Activated T-cell treated with anti-CD3 and anti-CD28 coated beads for 4 hours (primary cell): ENCODE results near the gene ABAT.
"Not testable (repeated sequence)": the region's sequence is repeated elsewhere in the genome, so short reads cannot be mapped to it uniquely, and the experiment has no call there.

Source experiments
- DNase-seq: peaks from one replicate; pipeline ENCODE4 v3.0.0-alpha.2; 2020

Gene ABAT

DNA sequence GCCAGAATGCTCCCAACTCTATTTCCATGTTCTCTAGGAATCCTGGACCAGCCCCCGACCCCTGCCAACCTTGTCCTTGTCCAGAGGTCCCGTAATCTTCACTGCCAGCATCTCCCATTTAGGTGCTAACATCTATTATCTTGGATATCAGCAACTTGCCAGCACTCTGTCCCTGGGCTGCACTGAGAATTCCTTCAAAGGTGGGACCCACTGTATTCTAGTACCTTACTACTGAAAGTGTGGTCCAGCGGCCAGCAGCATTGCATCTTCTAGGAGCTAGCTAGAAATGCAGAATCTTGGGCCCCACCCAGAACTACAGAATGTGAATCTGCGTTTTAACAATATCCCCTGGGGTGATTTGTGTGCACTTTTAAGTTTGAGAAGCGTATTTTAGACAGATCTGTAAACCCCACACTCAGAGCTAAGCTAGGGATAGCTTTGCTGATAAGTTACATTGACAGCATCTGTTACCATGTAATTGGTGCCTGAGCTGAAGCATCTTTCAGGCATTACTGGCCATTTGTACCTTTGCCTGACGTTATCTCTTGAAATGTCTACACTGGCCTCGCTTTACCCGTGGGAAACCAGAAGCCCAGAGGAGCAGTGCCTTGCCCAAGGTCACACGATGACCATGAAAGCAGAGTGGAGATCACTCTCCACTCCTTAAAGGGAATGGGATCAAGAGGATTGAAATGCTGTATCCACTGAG, 8.3 kb downstream of the ABAT start:
- DNase-seq: no peak

DNA sequence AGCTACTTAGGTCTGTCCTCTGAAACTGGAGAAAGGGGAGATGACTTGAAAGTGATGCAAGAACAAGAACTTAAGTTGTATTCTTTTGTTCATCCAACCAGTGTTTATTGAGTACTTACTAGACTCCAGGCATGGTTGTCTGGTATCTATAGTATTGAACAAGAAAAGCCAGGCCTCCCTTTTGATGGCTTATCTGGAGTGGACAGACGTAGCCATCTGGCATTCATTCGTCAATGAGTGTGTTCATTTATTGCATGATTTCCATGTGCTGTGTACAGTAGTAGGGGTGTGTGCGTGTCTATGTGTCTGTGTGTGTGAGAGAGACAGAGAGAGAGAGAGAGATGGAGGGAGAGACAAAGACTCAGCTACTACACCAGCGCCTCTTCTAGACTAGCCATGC, 9.2 kb downstream of the ABAT start:
- DNase-seq: no peak

DNA sequence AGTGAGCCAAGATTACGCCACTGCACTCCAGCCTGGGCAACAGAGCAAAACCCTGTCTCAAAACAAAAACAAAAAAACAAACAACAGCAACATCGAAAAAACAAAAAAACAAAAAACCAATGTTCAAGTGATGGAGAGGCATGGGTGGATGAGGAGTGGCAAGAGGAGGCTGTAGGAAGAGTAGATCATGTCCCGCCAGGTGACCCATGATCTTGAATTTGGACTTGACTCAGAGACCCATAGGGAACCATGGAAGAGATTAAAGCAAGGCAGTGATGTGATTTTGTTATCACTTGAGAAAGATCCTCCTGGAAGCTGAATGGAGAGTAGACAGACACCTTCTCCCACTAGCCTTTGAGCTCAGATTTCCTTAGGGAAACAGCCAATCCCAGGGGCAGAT, 11.2 kb downstream of the ABAT start:
- DNase-seq: no peak

DNA sequence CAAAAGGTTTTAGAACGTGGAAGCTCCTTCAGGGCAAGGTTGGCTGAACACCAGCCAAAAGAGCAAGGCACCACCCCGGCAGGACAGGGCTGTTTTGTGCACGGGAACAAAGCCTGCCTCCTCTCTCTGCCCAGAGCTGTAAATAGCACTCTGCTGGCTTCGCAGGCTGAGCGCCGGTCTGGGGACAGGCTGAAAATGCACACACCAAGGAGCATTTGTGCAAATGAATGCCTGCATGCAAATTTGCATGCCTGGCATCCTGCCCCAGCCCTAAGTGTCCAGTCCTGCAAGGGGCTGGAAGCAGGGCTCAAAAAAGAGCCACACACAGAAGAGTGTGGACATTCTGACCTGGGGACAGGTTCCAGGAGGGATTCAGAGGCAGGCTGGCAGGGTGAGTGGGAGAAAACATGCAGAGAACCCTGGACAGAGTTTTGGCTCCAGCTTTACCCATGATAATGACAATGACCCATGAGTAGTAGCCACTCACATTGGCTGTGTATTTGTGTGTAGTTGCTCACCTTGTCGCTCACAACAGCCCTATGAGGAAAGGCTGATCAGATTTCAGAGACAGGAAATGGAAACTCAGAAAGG, 11.7 kb downstream of the ABAT start:
- DNase-seq: no peak

DNA sequence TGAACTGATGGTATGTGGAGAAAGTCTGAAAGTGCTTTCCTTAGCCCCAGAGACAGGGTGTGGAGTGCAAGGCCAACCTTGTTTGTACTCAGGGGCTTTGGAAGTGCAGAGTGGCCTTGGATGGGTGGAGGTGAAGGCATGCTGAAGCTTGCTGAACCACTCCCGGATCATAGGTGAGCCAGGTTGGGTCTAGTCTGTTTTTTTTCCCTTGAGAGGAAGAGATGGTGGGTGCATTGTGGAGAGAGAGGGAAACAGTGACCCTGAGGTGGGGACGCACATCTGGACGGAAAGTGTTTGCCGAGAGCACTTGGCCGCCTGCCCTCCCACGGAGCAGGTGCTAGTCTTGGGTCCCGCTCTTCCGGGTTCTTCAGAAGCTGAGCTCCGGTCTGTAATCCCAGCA, 12.5 kb downstream of the ABAT start:
- DNase-seq: no peak

DNA sequence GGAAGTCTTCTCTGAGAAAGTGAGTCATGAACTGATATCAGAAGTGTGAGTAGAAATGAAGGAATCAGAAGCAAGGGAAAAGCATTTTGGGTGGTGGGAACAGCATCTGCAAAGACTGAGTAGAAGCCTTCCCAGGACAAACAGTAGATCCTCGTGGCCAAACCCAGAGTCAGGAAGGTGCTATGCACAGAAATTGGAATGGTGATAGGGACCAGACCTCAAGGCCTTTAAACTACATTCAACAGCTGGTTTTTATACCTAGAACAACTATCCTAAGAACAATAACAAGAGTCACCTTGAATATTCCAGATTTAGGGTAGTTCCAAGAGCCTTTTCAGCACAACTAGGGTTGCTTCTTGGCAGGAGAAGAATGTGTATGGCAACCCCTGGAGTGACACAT, 15.3 kb downstream of the ABAT start:
- DNase-seq: no peak

DNA sequence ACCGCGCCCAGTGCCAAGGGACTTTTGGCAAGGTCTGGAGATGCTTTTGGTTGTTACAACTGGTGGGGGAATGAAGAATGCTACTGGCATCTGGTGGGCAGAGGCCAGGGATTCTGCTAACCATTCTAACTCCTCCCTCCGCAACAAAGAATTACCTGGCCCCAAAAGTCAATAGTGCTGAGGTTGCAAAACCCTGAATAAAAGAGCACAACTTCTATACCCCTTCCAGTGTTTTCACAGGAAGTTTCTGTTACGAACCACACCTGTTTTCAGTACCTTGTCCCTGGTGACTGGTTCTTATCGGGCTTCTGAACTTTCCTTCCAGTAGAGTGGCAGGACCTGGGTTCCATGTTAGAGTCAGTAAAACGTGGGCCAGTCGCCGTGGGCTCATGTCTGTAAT, 17.3 kb downstream of the ABAT start:
- DNase-seq: no peak

DNA sequence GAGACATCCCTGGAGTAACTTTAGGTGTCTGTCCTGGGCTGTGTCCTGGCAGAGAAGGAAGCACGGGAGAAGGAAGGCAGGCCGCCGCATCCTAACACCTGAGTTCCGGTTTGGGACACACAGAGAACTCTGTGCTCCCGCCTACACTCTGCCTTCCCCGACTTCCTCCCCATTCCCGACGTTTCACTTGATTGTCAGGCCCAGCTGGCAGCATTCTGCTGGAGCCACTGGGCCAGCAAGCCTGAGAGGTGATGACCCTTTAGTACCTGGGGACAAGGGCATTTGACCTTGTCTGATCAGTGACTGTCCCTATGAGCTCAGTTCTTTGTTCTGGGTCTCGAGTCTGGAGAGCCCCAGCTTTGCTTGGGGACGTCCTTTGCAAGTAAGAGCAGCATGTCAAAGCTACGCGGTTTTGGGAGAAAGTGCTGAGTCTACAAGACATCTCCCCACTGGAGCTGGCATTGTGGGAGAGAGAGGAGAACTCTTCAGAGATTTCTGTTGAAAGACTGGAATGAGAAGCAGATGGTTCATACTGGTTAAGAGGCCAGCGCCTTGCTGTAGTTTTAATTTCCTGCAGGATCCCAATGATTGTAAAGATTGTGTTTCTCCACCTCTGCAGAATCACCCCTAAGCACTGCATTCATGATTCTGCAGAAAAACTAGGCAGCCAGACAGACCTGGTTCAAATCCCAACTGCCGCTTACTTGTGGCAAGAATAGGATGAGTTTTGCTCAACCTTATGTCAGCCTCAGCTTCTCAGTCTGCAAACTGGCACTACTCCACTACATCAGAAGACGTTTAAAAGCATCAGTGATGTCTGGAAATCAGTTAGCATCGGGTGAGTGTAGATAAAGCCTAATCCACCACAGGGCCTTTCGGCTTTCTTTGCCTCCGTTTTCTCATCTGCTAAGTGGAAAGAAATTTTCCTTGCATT, 20.6 kb downstream of the ABAT start:
- DNase-seq: no peak

DNA sequence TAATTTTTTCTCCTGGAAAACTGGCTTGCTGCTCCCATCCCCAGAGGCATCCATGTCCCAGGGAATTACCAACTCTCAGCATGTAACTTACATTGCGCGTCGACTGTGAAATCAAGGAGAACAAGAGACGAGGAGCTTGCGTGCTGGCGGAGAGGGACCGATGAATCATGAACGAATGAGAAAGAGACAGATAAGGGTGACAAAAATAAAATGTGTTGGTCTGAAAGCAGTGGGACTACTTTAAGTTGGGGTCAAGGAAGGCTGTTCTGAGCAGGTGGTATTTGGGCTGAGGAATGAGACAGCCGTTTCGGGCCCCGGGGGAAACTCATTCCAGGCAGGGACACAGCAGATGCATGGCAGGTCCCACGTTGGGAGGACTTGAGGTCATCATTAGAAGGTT, 22.5 kb downstream of the ABAT start:
- no peak for DNase-seq

DNA sequence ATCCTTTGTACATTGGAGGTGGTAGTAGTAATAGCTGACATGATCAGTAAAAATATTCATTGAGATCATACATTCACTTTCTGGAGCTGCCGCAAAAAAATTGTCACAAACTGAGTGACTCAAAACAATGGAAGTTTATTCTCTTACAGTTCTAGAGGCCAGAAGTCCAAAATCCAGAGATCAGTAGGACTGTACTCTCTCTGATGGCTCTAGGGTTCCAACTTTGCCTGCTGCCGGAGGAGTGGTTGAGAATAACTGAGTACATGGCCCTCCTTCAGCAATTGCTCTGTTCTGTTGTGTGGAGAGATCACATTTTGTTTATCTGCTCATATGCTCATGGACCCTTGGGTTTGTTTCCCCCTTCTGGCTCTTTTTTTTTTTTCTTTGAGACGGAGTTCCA, 23.5 kb downstream of the ABAT start:
- no peak for DNase-seq

DNA sequence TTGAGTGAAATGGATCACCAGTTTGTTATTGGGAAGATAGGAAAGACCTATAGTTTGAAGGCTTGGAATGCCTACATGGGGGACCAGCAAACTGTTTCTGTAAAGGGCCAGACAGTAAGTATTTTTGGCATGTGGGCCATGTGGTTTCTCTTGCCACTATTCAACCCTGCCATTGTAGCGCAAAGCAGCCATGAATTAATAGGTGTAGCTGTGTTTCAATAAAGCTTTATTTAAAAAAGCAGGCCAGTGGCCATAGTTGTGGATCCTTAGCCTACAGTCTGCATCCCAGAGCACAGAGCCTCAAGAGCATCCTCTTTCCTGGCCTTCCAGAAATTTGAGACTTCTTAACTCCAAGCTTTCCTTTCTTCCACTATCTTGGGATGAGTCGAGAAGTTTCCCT, 29.3 kb downstream of the ABAT start:
- DNase-seq: no peak

DNA sequence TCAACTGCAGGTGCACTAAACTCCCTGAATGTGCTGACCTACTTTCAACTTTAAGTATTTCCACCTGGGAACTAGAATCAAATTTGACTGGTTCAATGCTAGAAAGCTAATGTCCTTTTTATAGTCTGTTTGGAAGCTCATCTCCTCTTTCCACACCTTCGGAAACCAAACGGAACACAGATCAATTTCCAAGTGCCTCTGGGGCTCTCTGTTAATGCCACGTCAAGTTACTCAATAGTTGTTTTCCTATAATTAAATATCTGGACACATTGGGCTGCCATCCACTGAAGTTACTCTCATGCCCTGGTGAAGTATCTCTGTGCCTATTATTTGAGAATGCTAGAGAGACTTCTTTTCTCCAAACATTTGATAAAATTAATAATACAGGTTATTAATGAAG, 29.7 kb downstream of the ABAT start:
- no peak for DNase-seq

DNA sequence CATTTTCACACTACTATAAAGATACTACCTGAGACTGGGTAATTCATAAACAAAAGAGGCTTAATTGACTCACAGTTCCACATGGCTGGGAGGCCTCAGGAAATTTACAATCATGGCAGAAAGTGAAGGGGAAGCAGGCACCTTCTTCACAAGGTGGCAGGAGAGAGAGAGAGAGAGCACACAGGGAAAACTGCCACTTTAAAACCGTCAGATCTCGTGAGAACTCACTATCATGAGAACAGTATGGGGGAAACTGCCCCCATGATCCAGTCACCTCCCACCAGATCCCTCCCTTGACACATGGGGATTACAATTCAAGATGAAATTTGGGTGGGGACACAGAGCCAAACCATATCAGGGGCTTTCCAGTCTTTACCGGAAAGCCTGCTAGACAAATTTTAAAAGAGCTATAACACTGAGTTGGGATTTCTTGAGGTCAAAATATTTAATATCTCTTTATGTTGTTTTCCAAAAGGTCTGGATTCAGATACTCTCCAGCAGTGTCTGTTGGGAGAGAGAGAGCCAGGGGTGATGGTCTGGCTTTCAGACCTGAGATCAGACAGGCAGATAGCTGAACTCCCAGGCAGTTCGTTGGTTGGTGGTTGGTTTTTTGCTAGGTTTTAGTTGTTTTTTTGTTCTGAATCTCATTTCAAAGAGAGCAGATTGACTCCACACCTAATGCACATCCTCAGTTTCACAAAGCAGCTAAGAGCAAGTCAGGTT, 30.8 kb downstream of the ABAT start:
- not testable (repeated sequence) for DNase-seq

DNA sequence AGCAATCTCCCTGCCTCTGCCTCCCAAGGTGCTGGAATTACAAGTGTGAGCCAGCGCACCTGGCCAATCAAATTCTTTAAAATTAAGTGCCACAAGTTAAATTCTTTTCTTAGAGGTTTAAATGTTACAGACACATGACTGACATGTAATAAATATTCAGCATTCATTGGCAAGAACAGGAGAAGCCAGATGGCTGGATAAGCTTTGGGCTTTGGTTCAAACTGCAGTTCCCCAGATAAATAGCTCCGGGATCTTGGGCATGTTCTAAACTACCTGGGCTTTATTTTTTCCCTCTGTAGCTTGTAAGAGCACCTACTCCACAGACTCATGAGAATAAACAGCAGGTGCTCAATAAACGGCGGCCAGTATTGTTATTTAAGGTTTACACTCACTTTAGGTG, 34.1 kb downstream of the ABAT start:
- DNase-seq: no peak

DNA sequence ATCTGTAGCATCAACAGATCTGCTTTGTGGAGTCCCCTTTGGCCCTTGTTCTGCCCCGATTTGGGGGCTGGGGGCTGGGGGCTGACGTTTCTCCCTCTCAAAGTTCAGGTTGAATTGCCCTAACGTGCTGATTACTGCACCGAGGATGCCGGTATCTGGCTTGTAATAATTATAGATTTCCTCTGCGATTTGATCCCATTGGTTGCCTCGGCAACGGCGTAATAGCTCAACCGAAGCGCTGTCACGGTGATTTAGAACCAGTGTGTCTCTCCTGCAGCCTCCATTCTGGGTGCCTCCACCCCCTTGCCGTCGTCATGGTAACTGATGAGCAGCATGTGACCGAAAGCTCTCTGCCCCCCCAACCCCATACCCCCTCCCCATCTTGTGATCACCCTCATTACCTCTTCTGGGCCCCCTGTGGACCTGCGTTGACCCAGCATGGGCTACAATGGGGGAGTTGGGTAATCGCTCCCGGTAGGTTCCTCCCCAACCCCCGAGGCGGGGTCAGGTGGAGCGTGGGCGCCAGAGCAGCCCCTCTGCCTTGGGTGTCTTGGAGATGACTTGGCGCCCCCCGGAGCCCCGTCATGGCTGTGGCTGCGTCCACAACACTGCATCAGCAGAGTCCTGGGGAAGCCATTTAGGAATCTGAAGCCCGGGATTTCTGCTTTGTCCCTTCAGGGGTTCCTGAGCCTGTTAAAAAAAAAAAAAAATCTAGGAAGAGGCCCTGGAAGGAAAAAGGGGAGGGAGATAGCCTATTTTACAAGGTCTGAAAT, 38.4 kb downstream of the ABAT start:
- no peak for DNase-seq

DNA sequence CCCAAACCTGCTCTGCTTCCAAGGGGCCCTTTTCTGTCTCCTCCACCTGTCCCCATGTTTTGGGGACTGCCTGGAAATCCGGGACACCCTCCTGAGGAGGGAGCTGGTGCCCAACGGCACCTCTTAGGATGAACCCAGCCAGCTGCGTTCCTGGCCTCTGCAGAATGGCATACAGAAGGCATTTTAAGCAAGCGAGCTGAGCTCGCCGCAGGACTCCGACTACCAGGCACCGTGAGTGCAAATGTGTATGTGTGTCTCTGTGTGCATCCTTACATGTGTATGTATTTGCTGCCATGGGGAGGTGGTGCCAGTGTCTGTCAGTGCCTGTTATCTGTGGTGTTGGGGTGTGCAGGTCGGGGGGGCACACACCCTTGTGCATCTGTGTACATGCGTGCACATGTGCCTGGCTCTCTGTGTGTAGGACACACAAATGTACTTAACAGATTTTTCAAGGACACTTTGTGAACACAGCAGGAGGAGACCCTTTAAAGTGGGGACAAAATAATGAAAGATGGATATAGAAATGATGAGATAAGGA, 39.3 kb downstream of the ABAT start:
- no peak for DNase-seq

DNA sequence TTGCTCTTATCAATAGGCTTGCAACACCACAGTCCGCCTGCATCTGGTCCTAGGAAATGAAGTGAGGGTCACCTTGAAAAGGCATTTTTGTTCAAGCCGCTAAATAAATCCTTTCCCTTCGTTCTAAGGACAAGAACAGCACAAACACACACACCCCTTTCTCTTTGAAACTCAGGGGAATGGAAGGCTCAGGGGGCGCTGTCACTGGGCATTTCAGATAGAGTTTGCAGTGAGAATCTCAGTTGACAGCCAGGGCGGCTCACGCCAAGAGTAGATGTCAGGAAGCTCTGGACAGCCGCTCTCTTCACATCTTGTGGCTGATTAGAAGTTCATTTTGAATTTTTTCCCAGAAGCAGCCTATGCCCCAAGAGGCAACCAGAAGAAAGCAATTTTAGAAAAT, 39.8 kb downstream of the ABAT start:
- DNase-seq: no peak

DNA sequence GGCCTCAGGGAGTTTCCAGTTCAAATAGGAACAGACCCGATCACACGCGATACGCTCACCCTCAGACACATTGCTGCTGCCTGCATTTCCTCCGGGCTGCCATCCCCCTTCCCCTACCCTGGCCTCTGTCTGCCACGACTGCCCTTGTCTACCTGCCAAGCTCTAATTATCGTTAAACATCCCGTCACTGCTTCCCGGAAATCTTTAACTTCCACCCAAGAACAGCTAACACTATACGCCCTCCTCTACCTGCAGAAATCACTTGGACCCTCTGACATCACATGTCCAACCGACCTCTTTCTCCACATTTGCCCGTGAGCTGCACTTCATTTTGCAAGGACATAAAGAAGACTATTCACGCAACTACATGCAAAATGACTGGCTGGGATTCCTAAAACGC, 40.4 kb downstream of the ABAT start:
- DNase-seq: no peak

DNA sequence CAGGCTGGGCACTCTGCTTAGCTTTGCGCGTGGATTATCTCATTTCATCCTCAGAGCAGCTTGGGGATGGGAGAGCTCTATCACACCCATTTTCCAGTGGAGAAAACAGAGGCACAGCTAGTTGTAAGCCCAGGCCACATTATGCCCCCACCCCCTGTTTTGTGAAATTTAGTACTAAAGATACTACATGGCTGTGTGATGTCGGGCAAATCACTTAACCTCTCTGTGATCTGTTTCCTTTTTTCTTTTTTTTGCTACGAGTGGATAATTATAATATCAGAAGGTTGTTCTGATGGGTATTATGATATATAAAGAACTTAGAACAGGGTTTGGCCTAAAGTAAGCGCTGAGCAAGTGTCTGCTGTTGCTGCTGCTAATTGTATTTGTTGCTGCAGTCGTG, 41.6 kb downstream of the ABAT start:
- DNase-seq: no peak

DNA sequence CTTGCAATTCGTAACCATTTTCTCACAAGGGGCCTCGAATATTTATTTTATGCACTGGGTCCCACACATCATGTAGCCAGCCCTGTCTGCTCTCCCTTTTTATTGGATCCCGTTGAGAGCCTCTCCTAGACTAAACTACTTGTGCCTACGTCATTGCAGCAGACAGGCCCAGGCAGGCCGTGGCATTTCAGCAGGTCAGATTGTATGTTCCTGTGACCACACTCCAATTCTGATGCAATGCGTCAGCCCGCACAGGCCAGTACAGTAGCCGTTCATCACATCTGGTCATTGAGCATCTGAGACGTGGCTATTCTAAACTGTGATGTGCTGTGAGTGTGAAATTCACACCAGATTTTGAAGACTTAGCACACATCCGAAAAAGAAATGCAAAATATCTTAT, 42.2 kb downstream of the ABAT start:
- DNase-seq: no peak

DNA sequence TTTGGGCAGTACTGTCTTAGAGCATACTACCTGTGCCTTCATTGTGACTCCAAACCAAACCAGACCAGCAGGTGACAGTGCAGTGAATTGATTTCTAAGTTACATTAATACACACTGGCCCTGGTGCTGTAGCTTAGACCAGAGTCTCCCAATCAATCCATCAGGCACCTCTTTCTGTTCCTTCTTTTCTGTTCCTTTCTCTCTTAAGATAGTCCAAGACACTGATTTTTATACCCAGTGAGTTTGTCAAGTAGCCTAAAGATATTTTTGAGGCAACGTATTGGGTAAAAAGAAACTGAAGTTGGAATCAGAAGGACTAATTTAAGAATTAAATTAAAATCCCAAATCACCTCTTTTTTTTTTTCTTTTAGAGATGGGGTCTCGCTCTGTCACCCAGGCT, 43.1 kb downstream of the ABAT start:
- DNase-seq: no peak

DNA sequence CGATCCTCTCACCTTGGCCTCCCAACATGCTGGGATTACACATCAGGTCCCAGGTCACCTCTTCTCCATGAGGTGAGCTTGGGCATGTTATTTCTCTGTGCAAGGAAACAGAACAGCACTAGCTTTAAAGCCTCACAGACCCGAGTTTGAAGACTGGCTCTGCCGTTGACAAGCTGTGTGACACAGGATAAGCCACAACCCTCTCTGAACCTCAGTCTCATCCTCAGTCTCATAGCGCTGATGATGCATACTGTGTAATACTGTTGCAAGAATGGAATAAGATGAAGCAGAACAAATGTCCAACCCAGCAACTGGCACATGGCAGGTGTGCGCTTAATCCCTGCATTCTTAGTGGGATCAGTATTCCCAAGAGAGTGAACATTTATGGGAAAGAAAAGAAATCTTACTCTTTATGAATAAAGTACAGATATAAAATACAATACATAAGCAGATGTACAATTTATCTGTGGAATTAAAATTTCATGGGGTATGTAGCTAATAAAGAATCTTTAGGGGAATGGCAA, 43.5 kb downstream of the ABAT start:
- no peak for DNase-seq
